SK-N-SH (cell line): ENCODE results near the gene DDIT3. TPM values are rescaled to one million over a fixed set of nuclear protein-coding genes. Genes with fewer than 3 reads are reported as not detected.

Experiments used
- CTCF ChIA-PET: fragments of 300-600, 350-600 bp; formaldehyde crosslinking; extraction: SDS; loops from one replicate; lab custom pipeline; 2021; lab: Yijun Ruan, JAX
- POLR2A ChIA-PET: fragments of 350-600 bp; sonication (Branson Sonifier 250); formaldehyde crosslinking; extraction: SDS; loops from one replicate; lab custom pipeline; 2020; ENCODE audit warnings: antibody characterized with exemption, inconsistent platforms; lab: Yijun Ruan, JAX
- DNase-seq: peaks from one replicate; pipeline ENCODE4 v3.0.0; 2012
- H2AFZ ChIP-seq: fragments of 200-600 bp; sonication (generic); 2 replicates; pipeline ENCODE4 v1.8.1; 2016; ENCODE audit warnings: antibody characterized with exemption, mild to moderate bottlenecking, low read depth
- H3F3A ChIP-seq: fragments of 200-600 bp; sonication (generic); replicated peaks from 2 replicates; pipeline ENCODE3; 2016; ENCODE audit warnings: antibody characterized with exemption, mild to moderate bottlenecking; ENCODE audit not compliant: insufficient read depth
- H3K27ac ChIP-seq, 2 experiments: fragments of 200-500 bp in 1 of 2; fragments of 200-600 bp in 1 of 2; sonication (Bioruptor generic) in 1 of 2; sonication (generic), shearing (Covaris generic) in 1 of 2; 2 replicates each; pipeline versions ENCODE4 v1.5.1 to v1.6.1; 2014 to 2016; ENCODE audit warnings: low read depth in 2 of 2, inconsistent platforms in 1 of 2, low read length in 1 of 2, mild to moderate bottlenecking in 1 of 2, mixed read lengths in 1 of 2
- H3K27me3 ChIP-seq: fragments of 200-600 bp; sonication (generic), shearing (Covaris generic); 2 replicates; pipeline ENCODE4 v1.6.1; 2016; ENCODE audit warnings: mixed run types; ENCODE audit not compliant: insufficient read depth
- H3K36me3 ChIP-seq, 2 experiments: fragments of 200-500 bp in 1 of 2; fragments of 200-600 bp in 1 of 2; sonication (Bioruptor generic) in 1 of 2; sonication (generic) in 1 of 2; replicated peaks in 1 of 2; 2 replicates each; pipeline versions ENCODE3 to v1.5.1; 2014 to 2016; ENCODE audit warnings: low read length in 1 of 2, mild to moderate bottlenecking in 1 of 2; ENCODE audit not compliant: insufficient read depth in 2 of 2, control insufficient read depth in 1 of 2
- H3K4me1 ChIP-seq, 2 experiments: fragments of 200-500 bp in 1 of 2; fragments of 200-600 bp in 1 of 2; sonication (Bioruptor generic) in 1 of 2; sonication (generic), shearing (Covaris generic) in 1 of 2; 2 replicates each; pipeline versions ENCODE4 v1.5.1 to v1.6.1; 2014 to 2016; ENCODE audit warnings: low read depth in 1 of 2, low read length in 1 of 2, mixed run types in 1 of 2; ENCODE audit not compliant: insufficient read depth in 2 of 2, control insufficient read depth in 1 of 2
- H3K4me2 ChIP-seq: fragments of 200-600 bp; sonication (generic), shearing (Covaris generic); 2 replicates; pipeline ENCODE4 v1.6.1; 2017; ENCODE audit warnings: mixed run types
- H3K4me3 ChIP-seq, 2 experiments: fragments of 200-500 bp in 1 of 2; fragments of 200-600 bp in 1 of 2; sonication (Bioruptor generic) in 1 of 2; sonication (generic), shearing (Covaris generic) in 1 of 2; 2 replicates each; pipeline versions ENCODE4 v1.5.1 to v1.8.1; 2014 to 2016; ENCODE audit warnings: low read depth in 2 of 2, inconsistent platforms in 1 of 2, low read length in 1 of 2, mild to moderate bottlenecking in 1 of 2, mixed read lengths in 1 of 2, moderate library complexity in 1 of 2
- H3K79me2 ChIP-seq: fragments of 200-600 bp; sonication (generic); 2 replicates; pipeline ENCODE4 v1.8.1; 2017; ENCODE audit warnings: mild to moderate bottlenecking; ENCODE audit not compliant: insufficient read depth
- H3K9ac ChIP-seq: fragments of 200-600 bp; sonication (generic); 2 replicates; pipeline ENCODE4 v1.6.1; 2017; ENCODE audit warnings: mixed run types
- H3K9me2 ChIP-seq: fragments of 200-600 bp; sonication (generic); 2 replicates; pipeline ENCODE4 v1.6.1; 2017; ENCODE audit warnings: mixed run types
- H3K9me3 ChIP-seq: fragments of 200-600 bp; sonication (generic); 2 replicates; pipeline ENCODE4 v1.6.1; 2017; ENCODE audit warnings: mixed run types, mild to moderate bottlenecking, moderate library complexity
- H4K20me1 ChIP-seq: fragments of 200-600 bp; sonication (generic); 2 replicates; pipeline ENCODE4 v1.6.1; 2017; ENCODE audit warnings: mild to moderate bottlenecking, mixed run types; ENCODE audit not compliant: insufficient read depth
- CHD2 ChIP-seq: fragments of 150-350 bp; IDR thresholded peaks from 2 replicates; pipeline ENCODE4 v1.6.1; 2018; ENCODE audit warnings: low read length; ENCODE audit not compliant: partially characterized antibody
- ELF1 ChIP-seq: IDR thresholded peaks from 2 replicates; pipeline ENCODE4 v1.4.0; 2012
- EZH2phosphoT487 ChIP-seq: fragments of 200-600 bp; sonication (generic); IDR thresholded peaks from 2 replicates; pipeline ENCODE4 v1.6.1; 2017; ENCODE audit warnings: low read depth, mixed run types, mild to moderate bottlenecking, antibody characterized with exemption, moderate library complexity, borderline replicate concordance
- FOSL2 ChIP-seq: IDR thresholded peaks from 2 replicates; pipeline ENCODE4 v1.4.0; 2012; ENCODE audit warnings: low read depth, mild to moderate bottlenecking, moderate library complexity, borderline replicate concordance
- FOXM1 ChIP-seq: IDR thresholded peaks from 2 replicates; pipeline ENCODE4 v1.4.0; 2012; ENCODE audit warnings: low read depth, mild to moderate bottlenecking
- GATA2 ChIP-seq: sonication (generic); formaldehyde crosslinking; IDR thresholded peaks from 2 replicates; pipeline ENCODE4 v1.5.0; 2020; ENCODE audit warnings: mild to moderate bottlenecking, missing genetic modification reagents
- JUND ChIP-seq: IDR thresholded peaks from 2 replicates; pipeline ENCODE4 v1.4.0; 2012
- MAX ChIP-seq: IDR thresholded peaks from 2 replicates; pipeline ENCODE4 v1.4.0; 2012; ENCODE audit warnings: low read depth
- MEF2A ChIP-seq: IDR thresholded peaks from 2 replicates; pipeline ENCODE4 v1.4.0; 2012; ENCODE audit warnings: low read depth, borderline replicate concordance
- NFIC ChIP-seq: IDR thresholded peaks from 2 replicates; pipeline ENCODE4 v1.4.0; 2012; ENCODE audit warnings: borderline replicate concordance
- POLR2AphosphoS5 ChIP-seq: IDR thresholded peaks from 2 replicates; pipeline ENCODE4 v1.6.1; 2012; ENCODE audit warnings: low read depth, low read length
- RCOR1 ChIP-seq: fragments of 150-350 bp; IDR thresholded peaks from 2 replicates; pipeline ENCODE4 v1.6.1; 2017; ENCODE audit warnings: antibody characterized with exemption, low read length
- RXRA ChIP-seq: IDR thresholded peaks from 2 replicates; pipeline ENCODE4 v1.4.0; 2012; ENCODE audit warnings: low read depth, mild to moderate bottlenecking, borderline replicate concordance
- SIN3A ChIP-seq: IDR thresholded peaks from 2 replicates; pipeline ENCODE4 v1.6.1; 2012; ENCODE audit warnings: low read depth, mild to moderate bottlenecking, low read length, moderate library complexity, borderline replicate concordance
- SMC3 ChIP-seq: IDR thresholded peaks from 2 replicates; pipeline ENCODE4 v1.6.1; 2012; ENCODE audit warnings: low read depth, low read length, improper control_type of control experiment
- YY1 ChIP-seq: IDR thresholded peaks from 2 replicates; pipeline ENCODE4 v1.4.0; 2012; ENCODE audit warnings: low read depth, mild to moderate bottlenecking
- ZBTB33 ChIP-seq: IDR thresholded peaks from 2 replicates; pipeline ENCODE4 v1.4.0; 2012; ENCODE audit warnings: low read depth, borderline replicate concordance
- WGBS: methylation state at CpG from one replicate; pipeline ENCODE4 v1.1.6; 2017; ENCODE audit warnings: low lambda C conversion rate; 5-methylcytosine and 5-hydroxymethylcytosine counted together
- polyA plus RNA-seq, 3 experiments: library from polyadenylated mRNA; depleted of rRNA; stranded (reverse); fragments of >200 nt; gene quantifications; 2 replicates each; pipeline ENCODE4 v1.2.3, GENCODE V29; 2012
- TF ChIP-seq, protein P1 (sequence below): IDR thresholded peaks from 2 replicates; pipeline ENCODE4 v1.4.0; 2012; ENCODE audit warnings: low read depth, borderline replicate concordance
- TF ChIP-seq, protein P2 (sequence below): IDR thresholded peaks from 2 replicates; pipeline ENCODE4; 2012
- TF ChIP-seq, protein P3 (sequence below): IDR thresholded peaks from 2 replicates; pipeline ENCODE4 v1.6.1; 2012; ENCODE audit warnings: mild to moderate bottlenecking, low read depth, low read length, moderate library complexity

DDIT3 gene
- polyA plus RNA-seq, 1 of the 3 experiments (the other 2 are of a cell fraction), result 26.3 TPM

GRCh38 chr12:57554453-57554852 is 34.1 kb upstream of the DDIT3 start:
- ChIA-PET CTCF (interaction anchor here (1.0 to 5.1 kb wide), 2 partner anchors 29 to 77 kb away, joined by 3 to 24 read pairs; no protein-coding TSS in a partner anchor), POLR2A (no interaction called here)
- H3F3A ChIP-seq, result no peaks in the 10 kb centered on the region

More at GRCh38 chr12:57554453-57554852, 34.1 kb upstream of the DDIT3 start:
- Histone ChIP-seq H3K27me3 (no peaks in the 10 kb centered on the region), H3K9me2 (no peaks in the 10 kb centered on the region), H3K9ac (no peak overlapping the region), H3K4me1 (peaks cover 4 to 30% of the 10 kb centered on the region in 2 experiments; a peak in 3 of 4 replicates), H3K9me3 (no peaks in the 10 kb centered on the region), H3K27ac (no peak overlapping the region), H3K36me3 (peaks cover 2 to 9% of the 10 kb centered on the region in 2 experiments), H3K79me2 (peaks cover 47% of the 10 kb centered on the region; the same call in 1 of the 2 replicates), H4K20me1 (no peaks in the 10 kb centered on the region), H3K4me3 (no peak overlapping the region), H2AFZ (no peak overlapping the region), H3K4me2 (no peak overlapping the region)
- no peak for DNase-seq
- TF ChIP-seq, protein P1, sequence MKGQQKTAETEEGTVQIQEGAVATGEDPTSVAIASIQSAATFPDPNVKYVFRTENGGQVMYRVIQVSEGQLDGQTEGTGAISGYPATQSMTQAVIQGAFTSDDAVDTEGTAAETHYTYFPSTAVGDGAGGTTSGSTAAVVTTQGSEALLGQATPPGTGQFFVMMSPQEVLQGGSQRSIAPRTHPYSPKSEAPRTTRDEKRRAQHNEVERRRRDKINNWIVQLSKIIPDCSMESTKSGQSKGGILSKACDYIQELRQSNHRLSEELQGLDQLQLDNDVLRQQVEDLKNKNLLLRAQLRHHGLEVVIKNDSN, result no peak
- TF ChIP-seq, protein P2, sequence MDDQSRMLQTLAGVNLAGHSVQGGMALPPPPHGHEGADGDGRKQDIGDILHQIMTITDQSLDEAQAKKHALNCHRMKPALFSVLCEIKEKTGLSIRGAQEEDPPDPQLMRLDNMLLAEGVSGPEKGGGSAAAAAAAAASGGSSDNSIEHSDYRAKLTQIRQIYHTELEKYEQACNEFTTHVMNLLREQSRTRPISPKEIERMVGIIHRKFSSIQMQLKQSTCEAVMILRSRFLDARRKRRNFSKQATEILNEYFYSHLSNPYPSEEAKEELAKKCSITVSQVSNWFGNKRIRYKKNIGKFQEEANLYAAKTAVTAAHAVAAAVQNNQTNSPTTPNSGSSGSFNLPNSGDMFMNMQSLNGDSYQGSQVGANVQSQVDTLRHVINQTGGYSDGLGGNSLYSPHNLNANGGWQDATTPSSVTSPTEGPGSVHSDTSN, result no peak
- no peak for TF ChIP-seq POLR2AphosphoS5
- TF ChIP-seq, protein P3, sequence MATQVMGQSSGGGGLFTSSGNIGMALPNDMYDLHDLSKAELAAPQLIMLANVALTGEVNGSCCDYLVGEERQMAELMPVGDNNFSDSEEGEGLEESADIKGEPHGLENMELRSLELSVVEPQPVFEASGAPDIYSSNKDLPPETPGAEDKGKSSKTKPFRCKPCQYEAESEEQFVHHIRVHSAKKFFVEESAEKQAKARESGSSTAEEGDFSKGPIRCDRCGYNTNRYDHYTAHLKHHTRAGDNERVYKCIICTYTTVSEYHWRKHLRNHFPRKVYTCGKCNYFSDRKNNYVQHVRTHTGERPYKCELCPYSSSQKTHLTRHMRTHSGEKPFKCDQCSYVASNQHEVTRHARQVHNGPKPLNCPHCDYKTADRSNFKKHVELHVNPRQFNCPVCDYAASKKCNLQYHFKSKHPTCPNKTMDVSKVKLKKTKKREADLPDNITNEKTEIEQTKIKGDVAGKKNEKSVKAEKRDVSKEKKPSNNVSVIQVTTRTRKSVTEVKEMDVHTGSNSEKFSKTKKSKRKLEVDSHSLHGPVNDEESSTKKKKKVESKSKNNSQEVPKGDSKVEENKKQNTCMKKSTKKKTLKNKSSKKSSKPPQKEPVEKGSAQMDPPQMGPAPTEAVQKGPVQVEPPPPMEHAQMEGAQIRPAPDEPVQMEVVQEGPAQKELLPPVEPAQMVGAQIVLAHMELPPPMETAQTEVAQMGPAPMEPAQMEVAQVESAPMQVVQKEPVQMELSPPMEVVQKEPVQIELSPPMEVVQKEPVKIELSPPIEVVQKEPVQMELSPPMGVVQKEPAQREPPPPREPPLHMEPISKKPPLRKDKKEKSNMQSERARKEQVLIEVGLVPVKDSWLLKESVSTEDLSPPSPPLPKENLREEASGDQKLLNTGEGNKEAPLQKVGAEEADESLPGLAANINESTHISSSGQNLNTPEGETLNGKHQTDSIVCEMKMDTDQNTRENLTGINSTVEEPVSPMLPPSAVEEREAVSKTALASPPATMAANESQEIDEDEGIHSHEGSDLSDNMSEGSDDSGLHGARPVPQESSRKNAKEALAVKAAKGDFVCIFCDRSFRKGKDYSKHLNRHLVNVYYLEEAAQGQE, result no peak
- TF ChIP-seq RCOR1, result no peak
- no peak for TF ChIP-seq ZBTB33
- TF ChIP-seq GATA2 (CRISPR knock-in tag), result no peak
- TF ChIP-seq SIN3A, result no peak
- TF ChIP-seq FOXM1, result no peak
- TF ChIP-seq EZH2phosphoT487, result no peak
- no peak for TF ChIP-seq MAX
- no peak for TF ChIP-seq MEF2A
- TF ChIP-seq JUND, result no peak
- TF ChIP-seq YY1, result no peak
- TF ChIP-seq CHD2, result no peak
- TF ChIP-seq NFIC, result no peak
- no peak for TF ChIP-seq RXRA
- no peak for TF ChIP-seq FOSL2
- TF ChIP-seq SMC3, result no peak
- TF ChIP-seq ELF1, result no peak
- 81% methylated on average over 2 of the region's 2 CpGs for WGBS
